ENCODE results near the gene RESF1.

RESF1 gene

GRCh38 chr12:32002848-32003493, 43.8 kb downstream of the RESF1 start:
- DNase-seq (ENCODE audit: low read depth in 1 of 2, low spot score in 1 of 2): no peak
- no peak for TF ChIP-seq JUND (IDR thresholded peaks at IDR 0.05; ENCODE audit: low read depth)
- in situ Hi-C loops (cut with HindIII; ENCODE audit: low pct_unique_long_range_greater_than_20kb, low sequenced_read_pairs): no loop called here

GRCh38 chr12:32003654-32004053, 44.4 kb downstream of the RESF1 start:
- in situ Hi-C loops (cut with HindIII; ENCODE audit: low pct_unique_long_range_greater_than_20kb, low sequenced_read_pairs): no loop called here
- DNase-seq (ENCODE audit: low read depth in 1 of 2, low spot score in 1 of 2): no peak
- TF ChIP-seq JUND (IDR thresholded peaks at IDR 0.05; ENCODE audit: low read depth): no peak

GRCh38 chr12:32005496-32006125, 46.4 kb downstream of the RESF1 start:
- TF ChIP-seq JUND (IDR thresholded peaks at IDR 0.05; ENCODE audit: low read depth): no peak
- in situ Hi-C loops (cut with HindIII; ENCODE audit: low pct_unique_long_range_greater_than_20kb, low sequenced_read_pairs): no loop called here
- no peak for DNase-seq (ENCODE audit: low read depth in 1 of 2, low spot score in 1 of 2)

Measured in T47D (cell line).